Fibroblast of skin of left quadriceps (primary cell): ENCODE measurements around the gene ATP6V1G3.
"Not testable (repeated sequence)": the region's sequence is repeated elsewhere in the genome, so short reads cannot be mapped to it uniquely, and the experiment has no call there.

Experiments
- DNase-seq, 2 experiments: peaks; one replicate each; pipeline ENCODE4 v3.0.0-alpha.2; 2013; ENCODE audit warnings: low read depth in 2 of 2

ATP6V1G3 gene

DNA sequence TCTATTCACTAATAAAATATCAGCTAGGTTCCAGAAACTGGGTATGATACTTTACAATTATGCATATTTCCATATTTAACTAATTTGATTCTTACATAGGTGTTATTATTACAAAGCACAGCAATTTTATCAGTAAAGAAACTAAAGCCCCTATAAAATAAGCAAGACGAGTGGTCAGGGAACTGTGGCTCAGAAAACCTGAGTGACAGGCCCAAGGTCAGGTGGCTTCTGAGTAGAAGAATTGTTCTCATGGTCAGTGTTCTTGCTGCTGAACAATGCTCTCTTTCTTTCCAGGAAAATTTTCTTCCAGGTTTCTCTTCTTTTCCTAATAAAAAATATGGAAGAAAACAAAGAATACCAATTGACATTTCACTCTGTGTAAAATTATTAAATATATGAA lies 2.2 kb upstream of the ATP6V1G3 start:
- no peak for DNase-seq

DNA sequence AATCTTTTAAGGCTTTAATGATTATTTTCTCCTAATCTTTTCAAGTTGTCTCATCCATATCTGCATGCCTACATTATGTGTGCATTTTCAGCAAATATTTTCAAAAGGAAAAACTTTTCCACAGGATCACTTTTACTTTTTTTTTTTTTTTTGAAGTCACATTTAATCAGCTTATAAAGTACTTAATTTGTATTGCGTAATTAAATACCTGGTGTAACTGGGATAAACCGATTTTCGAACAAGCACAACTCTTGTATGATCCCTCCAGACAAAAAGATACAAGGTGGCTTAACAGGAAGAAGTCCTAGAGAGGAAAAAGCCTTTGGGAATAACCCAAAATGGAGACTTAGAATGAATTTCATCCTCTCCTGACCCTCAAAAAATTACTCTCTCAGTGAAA lies 1.3 kb upstream of the ATP6V1G3 start:
- DNase-seq: no peak

DNA sequence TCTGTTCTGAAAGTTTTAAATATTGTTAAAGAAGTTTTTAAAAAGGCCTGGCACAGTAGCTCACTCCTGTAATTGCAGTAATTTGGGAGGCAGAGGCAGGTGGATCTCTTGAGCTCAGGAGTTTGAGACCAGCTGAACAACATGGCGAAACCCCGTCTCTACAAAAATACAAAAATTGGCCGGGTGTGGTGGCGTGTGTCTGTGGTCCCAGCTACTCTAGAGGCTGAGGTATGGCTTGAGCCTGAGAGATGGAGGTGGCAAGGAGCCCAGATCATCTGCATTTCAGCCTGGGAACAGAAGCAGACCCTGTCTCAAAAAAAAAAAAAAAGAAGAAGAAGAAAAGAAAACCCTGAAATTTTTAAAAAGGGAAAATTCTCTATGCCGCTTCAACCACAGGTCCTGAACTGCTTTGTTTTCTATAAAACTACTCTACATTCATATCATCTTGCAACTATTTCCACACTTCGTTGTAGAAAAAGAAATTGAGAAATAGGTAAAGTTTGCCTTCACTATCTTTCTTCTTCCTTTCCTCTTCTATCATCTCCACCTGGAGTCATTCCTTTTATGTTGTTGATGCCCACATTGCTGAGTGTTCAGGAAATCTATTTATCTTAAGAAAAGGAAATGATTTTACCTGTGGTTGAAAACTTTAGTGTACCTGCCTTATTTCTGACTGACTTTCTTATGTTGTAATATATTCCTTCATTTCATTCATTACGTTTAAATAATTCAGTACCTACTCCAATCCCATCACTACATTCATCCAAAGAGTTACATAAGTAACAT lies 1.7 kb downstream of the ATP6V1G3 start:
- no peak for DNase-seq

DNA sequence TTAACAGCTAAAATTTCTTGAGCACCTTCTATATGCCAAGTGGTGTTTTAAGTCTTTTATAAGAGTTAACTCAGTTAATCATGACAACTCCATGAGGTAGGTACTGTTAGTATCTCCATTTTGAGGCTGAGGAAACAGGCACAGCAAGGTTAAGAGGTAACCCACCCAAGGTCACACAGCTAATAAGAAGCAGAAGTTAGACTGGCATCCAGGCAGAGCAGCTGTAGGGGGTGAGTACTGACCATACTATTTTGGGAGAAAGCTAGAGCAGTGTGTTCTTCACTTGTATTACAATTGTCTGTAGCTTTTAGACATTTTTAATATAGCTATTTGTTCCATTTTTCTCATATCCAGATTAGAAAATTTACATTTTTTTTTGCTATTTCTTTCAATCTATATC lies 4.8 kb downstream of the ATP6V1G3 start:
- DNase-seq: no peak

DNA sequence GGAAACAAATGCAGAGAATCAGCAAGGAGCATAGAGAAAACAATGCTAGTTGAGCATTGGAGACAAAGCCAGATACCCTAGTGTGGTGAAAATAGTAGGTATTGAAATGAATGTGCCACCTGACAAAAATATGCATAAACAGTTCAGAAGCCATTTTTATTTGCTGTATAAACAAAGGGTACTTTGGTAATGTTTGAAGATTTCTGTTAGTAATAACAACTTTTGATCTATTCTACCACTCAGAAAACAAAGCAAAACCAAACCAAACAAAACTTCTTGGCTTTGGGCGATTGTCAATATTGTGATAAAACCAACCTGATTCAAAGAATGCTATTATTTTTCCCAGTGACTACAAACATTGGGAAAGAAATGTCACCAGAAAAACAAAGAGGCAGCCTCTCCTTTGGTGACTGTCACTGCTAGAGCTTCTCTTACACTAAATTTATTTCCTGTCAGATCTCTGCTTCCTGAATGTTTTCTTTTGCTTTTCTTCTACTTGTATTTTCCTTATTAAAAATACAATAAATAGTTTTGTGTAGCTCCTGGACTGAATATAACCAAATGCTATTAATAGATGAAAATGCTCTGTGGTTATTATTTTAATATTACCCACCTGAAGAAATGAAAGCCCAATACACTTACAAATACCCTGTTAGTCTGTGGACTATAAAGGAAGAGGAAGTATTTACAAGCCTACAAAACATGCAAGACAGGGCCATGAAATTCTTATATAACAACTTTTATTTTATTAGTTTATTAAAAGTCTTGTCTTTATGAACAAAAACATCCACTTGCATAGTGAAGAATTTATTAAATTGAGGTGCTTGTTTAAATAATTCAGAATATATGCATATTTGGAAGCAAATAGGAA lies 5.7 kb downstream of the ATP6V1G3 start:
- no peak for DNase-seq

DNA sequence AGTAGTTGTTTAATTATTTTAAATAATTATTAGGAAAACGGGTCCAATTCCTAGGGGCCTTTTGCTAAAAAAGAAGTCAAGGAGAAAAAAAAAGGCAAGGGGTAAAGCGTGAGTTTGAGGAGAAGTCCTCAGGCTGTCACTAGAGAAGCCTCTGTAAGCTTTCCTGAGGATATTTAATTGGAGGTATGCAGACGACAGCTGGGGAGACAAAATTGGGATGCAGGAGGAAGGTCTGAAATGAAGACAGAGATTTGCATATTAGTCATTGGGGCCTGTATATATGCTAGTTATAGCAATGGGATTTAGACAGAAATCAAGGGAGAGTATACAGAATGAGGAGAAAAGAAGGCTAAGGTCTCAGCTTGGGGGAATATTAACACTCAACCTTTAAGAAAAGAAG lies 8.6 kb downstream of the ATP6V1G3 start:
- no peak for DNase-seq

DNA sequence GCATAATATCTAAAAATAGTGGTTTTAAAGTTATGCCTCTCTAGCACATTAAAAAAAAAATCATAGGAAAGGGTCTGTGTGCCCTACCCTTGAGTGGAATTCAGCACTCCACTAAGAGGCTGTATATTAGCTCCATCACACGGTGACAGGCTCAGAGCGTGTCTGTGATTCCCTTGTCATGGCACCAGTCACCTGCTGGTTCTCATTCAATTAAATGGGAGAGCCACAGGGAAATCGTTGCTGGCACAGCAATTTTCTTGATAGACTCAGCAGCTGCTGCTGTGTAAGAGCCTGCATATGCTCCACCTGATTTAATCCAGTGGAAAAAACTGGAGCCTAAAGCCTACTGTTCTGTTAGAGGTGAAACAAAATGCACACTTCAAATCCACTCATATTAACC lies 9.5 kb downstream of the ATP6V1G3 start:
- no peak for DNase-seq

DNA sequence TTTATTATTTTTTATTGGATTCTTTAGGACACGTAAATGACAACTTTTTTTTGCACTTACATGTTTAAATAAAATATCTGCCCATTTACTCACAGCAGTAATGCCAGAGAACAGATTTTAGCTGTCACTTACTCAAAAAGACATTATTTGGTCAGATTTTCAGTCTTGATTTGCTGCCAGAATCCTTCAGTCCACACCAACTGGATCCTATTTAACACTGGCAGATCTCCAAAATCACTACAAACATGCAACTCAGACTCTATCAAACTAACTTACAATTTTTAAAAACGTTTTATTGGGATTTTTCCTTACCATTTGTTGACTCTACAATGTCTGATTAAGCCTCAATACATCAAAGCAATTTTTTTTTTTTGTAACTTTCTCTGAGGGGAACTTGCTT lies 11.1 kb downstream of the ATP6V1G3 start:
- DNase-seq: peak; percentile 91 to 92

DNA sequence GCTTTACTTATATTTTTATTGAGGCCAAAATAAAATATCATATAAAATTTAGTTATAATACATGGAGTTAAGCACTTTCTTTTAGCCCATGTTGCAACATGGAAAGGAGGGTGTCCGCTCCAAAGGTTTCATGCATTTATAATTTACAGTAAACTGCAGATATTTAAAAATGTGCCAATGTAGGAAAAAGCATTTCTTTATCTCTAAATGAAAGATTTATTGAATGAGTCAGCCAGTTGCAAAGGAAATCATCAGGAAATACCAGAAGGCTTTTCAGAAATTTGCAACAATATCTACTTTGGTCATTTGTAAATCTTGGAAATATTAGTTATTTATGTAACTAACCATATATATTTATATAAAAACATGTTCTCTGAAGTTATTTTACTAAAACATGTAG lies 12.1 kb downstream of the ATP6V1G3 start:
- DNase-seq: peak; percentile 69 to 75

DNA sequence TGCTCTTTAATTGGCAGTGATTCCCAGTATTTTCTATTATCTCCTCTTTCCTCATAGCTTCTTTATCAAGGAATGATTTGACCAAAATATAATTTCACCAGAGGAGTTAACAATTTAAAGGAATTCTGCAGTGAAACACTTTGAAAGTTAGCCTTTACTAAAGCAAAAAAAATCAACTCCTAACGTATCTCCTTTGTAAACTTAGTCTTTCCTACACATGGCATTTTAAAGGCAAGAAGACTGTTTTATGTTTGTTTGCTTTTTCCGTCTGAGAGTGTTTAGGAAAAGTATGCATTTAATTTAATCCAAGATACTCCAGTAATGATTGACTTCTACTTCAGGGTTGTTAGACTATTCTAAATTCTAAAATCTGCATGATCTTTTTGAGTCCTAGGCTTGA lies 15.9 kb downstream of the ATP6V1G3 start:
- no peak for DNase-seq

DNA sequence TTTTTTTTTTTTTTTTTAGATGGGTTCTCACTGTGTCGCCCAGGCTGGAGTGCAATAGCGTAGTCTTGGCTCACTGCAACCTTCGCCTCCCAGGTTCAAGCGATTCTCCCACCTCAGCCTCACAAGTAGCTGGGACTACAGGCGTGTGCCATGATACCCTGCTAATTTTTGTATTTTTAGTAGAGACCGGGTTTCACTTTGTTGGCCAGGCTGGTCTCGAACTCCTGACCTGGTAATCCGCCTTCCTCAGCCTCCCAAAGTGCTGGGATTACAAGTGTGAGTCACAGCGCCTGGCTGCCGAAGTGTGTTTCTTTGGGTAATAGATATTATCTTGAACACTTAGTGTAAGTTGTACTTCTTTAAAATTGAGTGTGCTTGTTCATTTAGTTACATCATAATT lies 16.4 kb downstream of the ATP6V1G3 start:
- not testable (repeated sequence) for DNase-seq

DNA sequence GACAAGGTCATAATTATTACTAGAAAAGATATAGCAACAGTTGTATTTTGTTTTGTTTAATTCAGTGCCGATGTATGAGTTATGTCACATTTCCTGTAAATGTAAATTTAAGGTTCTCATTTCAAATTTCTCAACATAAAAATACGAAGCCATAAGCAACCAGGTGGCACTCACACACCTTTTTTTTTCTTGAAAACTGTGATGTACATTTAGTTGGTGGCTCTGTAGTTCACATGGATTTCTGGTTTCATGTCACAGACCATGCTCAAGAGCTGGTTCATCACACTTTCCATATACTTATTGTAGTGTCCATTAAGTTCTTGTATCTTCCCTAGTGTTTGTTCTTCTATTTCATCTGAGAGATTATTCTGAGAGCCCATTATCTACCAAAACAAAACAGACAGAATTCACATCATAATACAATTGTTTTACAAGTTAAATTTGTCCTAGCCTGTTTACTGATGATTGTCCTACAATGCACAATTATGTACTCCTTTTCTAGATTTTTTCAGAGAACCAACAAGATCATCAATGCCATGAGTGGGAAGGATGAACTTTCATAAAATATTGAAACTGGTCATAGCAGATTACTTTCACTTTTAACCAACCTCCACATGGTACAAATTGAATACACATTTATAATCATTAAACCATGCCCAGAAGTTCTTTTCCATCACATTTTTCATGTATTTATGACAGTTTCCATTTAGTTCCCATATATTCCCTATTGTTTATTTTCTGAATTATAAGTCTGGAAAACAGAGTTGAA lies 17.1 kb downstream of the ATP6V1G3 start:
- DNase-seq: no peak

DNA sequence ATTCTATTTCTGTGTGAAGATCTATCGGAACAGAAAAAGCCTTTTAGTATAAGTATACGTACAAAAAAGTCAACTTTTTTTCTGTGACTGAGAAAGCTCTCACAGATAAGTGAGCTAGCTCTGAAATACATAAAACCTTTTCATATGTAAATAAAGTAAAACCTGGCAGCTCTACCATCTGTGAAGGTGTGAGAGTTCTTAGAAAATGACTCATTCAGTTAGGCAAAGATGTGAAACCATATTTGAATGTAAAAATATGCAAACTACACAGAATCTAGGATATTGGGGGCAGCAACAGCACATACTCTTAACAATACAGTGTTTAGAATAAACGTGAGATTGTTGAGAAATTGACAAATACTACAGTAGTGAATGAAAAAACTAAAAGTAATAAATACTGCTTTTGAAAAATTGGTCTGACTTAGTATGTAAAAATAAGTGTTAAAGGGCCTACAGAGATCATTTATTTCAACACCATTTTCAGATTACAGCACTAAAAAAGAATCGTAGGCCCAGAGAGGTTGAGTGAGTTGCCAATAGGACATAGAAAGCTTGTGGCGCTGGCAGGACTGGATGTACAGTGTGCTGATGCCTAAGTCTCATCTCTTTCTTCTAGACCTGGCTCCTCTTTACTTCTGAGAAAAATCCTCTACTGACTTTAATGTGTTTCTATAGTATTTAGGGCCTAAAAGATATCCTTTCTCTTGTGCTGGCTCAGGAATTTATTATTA lies 19.8 kb downstream of the ATP6V1G3 start:
- DNase-seq: no peak

DNA sequence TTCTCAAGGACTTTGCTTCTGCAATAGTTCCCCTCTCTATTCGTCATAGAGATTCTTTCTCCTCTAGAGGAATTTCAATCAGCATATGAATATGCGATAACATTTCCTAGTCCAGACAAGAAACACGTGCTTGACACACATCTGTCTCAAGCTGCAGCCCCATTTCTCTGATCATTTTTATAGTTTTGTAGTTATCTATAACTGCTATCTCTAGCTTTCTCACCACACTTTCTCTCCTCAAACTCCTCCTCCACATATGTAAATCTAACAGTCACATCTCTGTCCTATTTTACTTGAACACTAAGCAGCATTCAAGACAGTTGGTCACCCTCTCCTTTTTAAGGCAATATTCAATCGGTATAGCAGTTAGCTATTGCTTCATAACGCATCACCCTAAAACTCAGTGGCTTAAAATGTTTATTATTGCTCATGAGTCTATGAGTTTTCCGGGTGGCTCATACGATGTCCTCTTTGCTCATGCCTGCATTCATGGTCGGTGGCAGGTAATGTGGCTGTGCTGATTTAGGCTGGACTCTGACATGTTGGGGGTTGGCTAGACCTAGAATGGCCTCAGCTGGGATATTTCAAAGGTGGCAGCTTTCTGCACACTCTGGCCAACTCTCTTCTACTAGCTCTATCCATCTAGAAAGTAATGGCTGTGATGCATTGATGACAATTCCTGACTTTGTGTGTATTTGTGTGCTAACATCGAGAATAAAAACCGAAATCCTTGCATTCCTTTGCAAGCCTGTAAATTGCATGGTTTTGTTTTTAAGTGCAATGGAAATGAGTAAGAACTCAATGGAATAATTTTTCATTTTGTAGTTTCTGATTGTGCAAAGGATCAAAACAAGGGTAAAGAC lies 20.6 kb downstream of the ATP6V1G3 start:
- DNase-seq: no peak

DNA sequence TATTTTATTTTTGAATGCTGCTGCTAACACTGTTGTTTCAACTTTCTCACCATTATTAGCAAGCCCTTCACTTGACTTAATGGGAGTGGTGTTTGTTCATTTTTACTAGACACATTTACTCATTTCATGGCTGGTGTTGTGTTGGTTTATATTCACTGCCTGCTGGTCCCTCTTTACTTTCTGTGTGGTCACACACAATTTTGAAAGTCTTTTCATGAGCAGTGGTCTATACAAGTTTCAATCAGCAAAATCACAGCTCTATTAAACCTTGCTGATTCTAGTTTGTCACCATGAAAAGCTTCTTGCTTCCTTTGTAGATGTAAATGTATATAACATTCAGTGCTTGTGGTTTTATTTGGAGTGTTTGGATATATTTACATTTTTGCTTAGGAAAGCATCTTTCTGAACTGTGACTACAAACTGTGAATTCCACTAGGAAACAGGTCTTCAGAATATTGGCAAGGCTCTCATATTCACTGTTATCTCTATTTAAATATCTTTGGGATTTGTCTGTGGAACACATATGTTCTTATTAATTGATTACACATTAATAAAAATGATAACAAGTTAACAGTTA lies 22.8 kb downstream of the ATP6V1G3 start:
- no peak for DNase-seq

DNA sequence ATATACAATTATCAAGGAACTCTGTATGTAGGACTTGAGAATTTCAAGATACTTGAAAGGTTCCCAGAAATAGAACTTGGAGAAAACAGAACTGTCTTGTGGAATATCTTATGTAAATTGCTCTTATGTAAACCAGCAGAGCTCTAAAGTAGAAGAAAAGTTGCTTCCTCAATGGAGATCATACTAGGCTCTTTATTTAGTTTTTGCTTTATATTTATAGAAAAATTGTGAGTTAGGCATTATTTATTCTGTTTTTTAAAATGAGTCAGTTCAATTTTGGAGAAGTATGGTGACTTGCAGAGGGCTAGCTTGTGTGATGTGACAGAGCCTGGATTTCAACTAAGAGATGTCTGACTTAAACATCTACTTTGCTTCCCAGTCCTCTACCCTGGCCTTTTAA lies 40.4 kb downstream of the ATP6V1G3 start:
- DNase-seq: no peak

DNA sequence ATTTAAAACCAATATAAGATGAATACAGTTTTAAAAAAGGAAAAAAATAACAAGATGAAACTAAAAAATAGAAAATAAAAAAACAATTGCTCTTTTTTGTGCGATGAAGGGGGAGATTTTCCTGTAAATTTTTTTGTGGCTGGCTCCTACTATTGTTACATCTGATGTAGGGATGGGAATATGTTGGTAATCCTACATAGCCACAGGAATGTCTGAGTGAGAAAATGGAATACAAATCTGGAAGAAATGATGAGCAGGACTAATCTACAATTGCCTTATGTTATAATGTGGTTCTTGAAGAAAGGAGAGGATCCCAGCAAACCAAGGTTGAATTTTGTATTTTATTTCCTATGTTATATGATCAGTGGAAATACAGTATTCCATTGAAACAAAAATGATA lies 40.9 kb downstream of the ATP6V1G3 start:
- DNase-seq: peak; percentile 82 to 85

DNA sequence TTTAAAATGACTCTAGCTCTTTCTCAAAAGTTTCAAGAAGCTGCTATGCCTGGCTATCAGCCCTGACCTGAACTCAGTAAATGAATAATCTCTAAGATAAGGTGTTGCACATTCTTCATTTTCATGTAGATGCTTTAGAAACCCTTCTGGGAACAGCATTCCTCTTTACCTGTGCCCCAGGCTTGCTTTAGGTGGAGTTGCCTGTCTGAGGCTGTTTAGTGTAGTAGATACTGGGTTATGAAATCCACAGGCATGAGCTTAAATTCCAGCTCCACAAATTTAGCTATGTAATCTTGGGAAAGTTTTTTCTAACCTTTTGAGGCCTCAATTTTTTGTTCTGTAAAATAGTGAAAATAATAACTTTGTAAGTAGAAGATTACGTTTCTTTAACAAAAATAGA lies 41.6 kb downstream of the ATP6V1G3 start:
- DNase-seq: no peak

DNA sequence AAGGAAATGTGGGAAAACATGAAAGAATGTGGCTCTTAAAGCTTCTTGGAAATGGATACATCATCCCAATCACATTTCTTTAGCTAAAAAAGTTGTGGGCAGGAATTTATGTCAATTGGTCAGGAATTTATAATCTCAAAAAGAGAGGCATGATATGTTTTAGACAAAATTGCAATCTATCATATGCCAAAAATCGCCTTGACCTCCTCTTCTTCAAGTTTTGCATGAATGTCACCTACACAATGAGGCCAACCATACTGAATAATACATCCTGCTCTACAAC lies 42.4 kb downstream of the ATP6V1G3 start:
- no peak for DNase-seq

DNA sequence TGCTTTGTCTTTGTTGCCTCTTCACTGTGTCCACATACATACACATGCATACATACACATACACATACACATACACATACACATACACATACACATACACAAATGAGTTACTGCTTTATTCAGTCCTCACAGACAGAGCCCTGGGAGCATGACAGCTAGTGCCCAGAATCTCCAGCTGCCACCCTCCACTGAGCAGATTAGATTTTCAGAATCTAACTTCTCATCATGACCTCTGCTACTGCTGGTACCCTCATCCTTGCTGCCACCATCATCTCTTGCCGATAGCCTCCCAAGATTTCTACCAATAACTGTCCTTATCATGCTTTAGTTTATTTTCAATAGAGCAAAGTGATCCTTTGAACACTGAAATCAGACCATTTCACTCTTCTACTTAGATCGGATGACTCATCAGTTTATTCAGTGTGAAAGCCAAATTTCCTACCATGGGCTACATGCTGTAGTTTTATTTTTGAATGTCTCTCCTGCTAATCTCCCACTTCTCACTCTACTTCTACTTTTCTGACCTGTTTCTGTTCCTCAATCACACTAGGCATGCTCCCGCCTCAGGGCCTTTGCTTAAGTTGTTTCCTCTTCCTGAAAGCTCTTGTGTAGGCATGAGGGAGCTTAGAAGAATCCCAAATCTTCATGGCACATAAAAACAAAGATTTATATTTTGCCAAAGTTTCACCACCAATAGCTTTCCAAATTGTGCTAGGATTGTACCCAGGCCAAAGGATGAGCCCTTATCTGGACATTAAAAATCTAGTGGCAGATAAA lies 43.0 kb downstream of the ATP6V1G3 start:
- DNase-seq: no peak
